ENCODE data around the gene TTK.
"Not testable (repeated sequence)": the region's sequence is repeated elsewhere in the genome, so short reads cannot be mapped to it uniquely, and the experiment has no call there.

Gene TTK

GRCh38 chr6:80022803-80023202, 18.4 kb downstream of the TTK start:
- no peak for DNase-seq

GRCh38 chr6:80028589-80028988, 24.1 kb downstream of the TTK start:
- DNase-seq, result no peak

DNA sequence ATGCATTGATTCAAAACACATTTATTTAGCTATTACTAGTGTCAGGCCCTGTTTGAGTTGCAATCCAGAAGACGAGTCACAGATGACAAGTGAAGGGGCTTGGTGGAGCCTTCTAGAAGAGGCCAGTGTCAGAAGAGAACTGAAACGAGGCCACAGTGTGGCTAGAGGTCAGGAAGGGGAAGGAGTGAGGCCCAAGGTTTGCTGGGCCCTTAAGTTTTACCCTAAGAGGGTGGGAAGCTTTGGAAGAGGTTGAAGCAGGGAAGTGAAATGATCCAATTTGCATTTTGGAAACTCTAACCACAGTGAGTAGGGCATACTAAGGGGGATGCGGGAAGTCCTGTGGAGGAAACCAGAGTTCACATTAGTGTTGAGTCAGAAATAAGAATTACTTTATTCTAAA, 25.0 kb downstream of the TTK start:
- DNase-seq, result no peak

- DNase-seq, result not testable (repeated sequence)
Observed at GRCh38 chr6:80048220-80048619, 43.8 kb downstream of the TTK start.

DNA sequence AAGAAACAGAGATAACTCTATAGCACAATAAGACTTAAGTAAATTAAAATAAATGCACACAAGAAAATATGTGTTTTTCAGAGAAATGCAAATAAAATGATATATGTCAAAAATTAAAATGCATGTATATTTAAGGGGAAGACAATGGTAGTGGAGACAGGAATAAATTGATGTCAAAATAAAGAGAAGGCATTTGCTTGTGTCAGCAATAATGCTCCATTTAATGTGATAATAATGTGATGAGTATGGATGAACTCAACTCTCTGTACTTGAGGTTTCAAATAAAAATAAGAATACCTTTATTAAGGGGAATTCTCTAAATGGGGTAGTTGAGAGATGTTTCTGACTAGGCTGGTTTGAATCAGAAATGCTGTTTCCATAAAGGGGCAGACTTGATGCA, 56.3 kb downstream of the TTK start:
- no peak for DNase-seq

DNA sequence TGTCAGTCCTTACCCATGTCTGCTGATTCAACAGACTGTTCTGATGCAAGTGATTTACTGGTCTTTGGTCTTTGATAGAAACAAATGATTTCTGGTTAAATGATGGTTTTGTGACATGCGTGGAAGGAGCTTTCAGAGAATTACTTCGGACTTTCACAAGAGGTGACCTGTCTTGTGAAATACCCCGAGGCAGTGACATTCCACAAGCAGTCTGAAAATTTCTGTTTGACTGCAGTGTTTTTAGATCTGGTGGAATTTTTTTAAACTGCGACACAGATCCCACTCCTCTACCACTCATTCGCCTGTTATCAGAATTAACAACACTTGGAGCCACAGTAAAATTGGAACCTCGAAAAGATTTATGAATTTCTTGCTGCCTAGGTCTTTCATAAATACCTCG, 63.7 kb downstream of the TTK start:
- DNase-seq, result not testable (repeated sequence)

DNA sequence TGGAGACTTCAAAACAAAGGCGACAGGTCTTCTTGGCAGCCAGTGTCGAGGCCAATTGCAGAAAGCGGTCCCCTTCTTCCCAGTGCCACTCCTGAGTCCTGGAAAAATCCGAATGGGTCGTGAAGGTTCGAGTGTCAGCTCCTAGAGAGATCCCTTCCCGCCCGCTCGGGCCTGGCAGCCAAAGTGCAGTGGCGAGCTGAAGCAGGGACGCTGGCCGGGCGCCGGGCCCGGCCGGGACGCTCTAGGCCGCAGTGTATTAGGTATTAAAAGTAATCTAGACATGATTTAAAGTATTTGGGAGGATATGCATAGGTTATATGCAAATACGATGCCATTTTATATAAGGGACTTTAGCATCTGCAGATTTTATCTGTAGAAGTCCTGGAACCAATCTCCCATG, 66.0 kb downstream of the TTK start:
- DNase-seq, result not testable (repeated sequence)

DNA sequence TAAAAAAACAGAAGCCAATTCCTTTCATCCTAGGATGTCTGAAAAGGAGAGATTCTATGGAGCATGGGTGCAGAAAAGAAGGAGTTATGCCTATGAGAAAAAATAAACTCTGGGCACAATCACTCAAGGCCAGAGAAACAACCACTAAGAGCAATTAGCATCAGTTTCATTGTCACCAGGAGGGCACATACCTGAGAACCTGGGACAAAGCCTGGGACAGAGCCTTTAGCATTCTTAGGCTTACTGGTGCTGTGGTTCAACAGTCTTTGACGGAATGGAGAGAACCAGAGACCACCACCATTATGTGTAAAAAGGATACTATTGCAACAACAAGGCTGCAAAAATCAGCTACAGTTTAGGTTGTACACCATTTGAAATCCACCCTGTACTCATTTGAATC, 72.6 kb downstream of the TTK start:
- DNase-seq, result no peak

DNA sequence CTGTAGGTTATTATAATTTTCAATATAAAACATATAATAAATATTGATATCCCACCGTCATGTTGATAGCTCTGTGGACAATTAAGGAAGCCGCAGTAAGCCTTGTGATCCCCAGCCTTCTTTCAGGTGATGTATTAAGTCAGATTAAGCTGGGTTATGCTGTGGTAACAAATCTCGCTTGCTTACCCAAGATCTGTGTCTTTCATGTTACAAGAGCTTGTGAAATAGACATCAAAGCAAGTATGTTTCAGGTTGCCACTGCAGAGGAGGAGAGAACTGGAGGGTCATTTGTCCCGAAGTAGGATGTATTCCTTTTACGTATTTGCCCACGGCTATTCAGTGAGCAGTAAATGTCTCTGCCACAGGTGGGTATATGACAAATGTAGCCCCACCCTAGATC, 84.2 kb downstream of the TTK start:
- DNase-seq, result no peak

GRCh38 chr6:80091506-80091905, 87.1 kb downstream of the TTK start:
- no peak for DNase-seq

All from NCI-H345 (cell line).